Measurements from ENCODE around the gene SOBP.

The SOBP gene

DNA sequence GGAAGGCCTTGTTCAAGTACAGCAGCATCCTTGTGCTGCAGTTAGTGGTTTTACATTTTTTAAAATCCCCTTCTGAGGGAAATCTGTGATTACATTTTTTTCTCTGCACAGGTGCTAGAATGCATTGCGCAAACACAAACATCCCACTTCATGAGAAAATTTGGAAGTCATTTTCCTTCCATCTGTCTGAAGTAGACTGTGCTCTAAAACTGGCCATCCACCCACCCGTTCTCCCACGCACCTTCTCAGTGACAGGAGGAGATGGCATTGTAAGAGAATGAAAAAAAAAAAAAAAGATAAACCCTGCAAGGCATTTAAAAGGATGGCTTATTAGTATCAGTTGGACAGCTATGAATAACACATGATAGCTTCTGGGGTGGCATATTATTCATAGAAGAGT is 65.0 kb downstream of the SOBP start:
- no peak for TF ChIP-seq ZFX (IDR thresholded peaks at IDR 0.05; ENCODE audit: borderline replicate concordance)
- TF ChIP-seq, protein P1, sequence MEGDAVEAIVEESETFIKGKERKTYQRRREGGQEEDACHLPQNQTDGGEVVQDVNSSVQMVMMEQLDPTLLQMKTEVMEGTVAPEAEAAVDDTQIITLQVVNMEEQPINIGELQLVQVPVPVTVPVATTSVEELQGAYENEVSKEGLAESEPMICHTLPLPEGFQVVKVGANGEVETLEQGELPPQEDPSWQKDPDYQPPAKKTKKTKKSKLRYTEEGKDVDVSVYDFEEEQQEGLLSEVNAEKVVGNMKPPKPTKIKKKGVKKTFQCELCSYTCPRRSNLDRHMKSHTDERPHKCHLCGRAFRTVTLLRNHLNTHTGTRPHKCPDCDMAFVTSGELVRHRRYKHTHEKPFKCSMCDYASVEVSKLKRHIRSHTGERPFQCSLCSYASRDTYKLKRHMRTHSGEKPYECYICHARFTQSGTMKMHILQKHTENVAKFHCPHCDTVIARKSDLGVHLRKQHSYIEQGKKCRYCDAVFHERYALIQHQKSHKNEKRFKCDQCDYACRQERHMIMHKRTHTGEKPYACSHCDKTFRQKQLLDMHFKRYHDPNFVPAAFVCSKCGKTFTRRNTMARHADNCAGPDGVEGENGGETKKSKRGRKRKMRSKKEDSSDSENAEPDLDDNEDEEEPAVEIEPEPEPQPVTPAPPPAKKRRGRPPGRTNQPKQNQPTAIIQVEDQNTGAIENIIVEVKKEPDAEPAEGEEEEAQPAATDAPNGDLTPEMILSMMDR (IDR thresholded peaks at IDR 0.05), result no peak
- no peak overlapping the region for H3K27ac ChIP-seq

DNA sequence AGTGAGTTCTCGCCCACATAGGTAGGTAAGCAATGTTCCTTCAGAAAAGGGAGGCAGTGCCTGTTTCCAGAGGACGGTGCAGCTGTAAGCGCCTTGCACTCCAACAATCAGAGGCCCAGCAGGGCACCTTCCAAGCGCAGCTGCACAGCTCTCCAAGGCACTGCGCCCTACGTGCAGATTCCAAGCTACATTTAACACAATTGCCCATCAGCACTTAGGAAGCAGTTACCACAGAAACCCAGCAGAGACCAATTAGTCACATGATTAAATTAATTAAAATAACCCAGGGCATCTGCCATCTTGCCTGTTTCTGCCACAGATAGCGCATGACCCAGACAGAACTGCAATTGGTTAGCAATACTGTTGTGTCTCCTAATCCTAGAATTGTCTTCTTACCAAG is 65.5 kb downstream of the SOBP start:
- no peak overlapping the region for H3K27ac ChIP-seq
- TF ChIP-seq, protein P1 (IDR thresholded peaks at IDR 0.05), result no peak
- TF ChIP-seq ZFX (IDR thresholded peaks at IDR 0.05; ENCODE audit: borderline replicate concordance), result no peak

DNA sequence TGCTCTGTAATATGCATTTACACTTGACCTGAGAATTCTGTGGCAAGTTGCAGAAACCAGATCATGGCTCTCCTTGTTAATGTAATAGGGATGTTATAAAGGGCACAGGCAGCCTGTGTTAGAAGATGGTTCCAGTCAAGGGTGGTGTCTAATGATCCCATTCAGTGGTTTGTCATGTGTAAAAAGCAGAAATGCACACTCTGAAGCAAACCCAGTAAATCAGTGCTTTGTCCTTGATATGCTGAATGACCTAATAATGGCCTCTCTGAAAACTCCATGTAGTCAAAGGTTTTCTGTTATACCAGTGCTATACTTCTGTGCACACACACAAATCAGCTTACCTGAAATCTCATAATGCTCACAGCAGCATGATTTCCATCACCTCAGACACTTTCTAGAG is 66.2 kb downstream of the SOBP start:
- TF ChIP-seq, protein P1 (IDR thresholded peaks at IDR 0.05), result no peak
- TF ChIP-seq ZFX (IDR thresholded peaks at IDR 0.05; ENCODE audit: borderline replicate concordance), result no peak
- no peak overlapping the region for H3K27ac ChIP-seq

DNA sequence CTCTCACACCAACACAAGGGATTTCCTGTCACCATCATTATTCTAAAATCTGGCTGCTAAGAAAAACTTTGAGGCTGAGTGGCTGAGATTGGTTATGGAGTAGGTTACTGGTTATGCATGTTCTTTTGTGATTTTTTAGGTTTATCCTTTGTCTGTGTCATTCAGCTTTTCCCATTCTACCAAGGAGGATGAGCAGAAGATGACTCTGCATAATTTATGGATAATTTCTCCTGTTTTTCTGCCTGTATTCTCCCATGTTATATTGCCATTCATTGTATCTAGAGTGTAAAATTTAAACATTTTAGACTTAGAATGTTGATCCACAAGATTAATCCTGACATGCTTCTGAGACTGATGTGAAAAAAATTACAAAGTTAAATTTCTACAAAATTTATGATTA is 67.8 kb downstream of the SOBP start:
- no peak overlapping the region for H3K27ac ChIP-seq
- TF ChIP-seq, protein P1 (IDR thresholded peaks at IDR 0.05), result no peak
- TF ChIP-seq ZFX (IDR thresholded peaks at IDR 0.05; ENCODE audit: borderline replicate concordance), result no peak

DNA sequence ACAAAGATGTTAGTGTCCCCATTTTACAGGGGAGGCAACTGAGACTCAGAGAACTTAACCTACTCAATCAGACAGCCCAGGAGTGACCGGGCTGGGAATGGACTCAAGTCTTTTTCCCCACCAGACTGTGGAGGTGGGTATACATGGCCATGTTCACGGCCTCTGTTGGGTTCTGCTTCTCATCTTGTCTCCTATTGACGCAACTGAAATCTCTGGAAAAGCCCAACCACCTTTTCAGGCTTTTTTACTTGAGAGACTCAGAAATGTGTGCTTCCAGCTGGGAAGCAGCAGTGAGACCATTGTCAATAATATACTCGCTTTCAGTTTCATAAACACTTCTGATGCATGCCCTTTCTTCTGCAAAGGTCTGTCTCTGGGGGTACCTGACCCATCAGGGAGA is 70.7 kb downstream of the SOBP start:
- no peak for TF ChIP-seq ZFX (IDR thresholded peaks at IDR 0.05; ENCODE audit: borderline replicate concordance)
- TF ChIP-seq, protein P1 (IDR thresholded peaks at IDR 0.05), result no peak
- no peak overlapping the region for H3K27ac ChIP-seq

DNA sequence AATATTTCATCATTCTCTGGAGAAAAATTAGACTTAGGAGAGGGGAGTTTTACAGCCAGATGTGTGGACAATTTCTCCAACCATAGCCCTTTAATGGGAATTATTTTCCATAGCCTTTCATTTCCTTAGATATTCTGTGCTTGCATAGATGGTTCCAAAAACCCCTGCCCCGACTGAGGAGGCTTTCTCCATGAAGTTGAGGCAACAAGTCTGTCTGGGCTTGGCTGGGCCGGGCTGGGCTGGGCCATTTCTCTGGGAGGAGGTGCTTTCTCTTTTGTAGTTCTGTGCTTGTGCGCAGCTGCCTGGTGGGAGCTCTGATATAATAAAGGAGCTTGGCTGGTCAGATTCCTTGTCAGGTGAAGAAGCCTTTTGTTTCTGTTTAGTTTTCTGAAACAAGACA is 71.4 kb downstream of the SOBP start:
- no peak for TF ChIP-seq ZFX (IDR thresholded peaks at IDR 0.05; ENCODE audit: borderline replicate concordance)
- TF ChIP-seq, protein P1 (IDR thresholded peaks at IDR 0.05), result no peak
- no peak overlapping the region for H3K27ac ChIP-seq

DNA sequence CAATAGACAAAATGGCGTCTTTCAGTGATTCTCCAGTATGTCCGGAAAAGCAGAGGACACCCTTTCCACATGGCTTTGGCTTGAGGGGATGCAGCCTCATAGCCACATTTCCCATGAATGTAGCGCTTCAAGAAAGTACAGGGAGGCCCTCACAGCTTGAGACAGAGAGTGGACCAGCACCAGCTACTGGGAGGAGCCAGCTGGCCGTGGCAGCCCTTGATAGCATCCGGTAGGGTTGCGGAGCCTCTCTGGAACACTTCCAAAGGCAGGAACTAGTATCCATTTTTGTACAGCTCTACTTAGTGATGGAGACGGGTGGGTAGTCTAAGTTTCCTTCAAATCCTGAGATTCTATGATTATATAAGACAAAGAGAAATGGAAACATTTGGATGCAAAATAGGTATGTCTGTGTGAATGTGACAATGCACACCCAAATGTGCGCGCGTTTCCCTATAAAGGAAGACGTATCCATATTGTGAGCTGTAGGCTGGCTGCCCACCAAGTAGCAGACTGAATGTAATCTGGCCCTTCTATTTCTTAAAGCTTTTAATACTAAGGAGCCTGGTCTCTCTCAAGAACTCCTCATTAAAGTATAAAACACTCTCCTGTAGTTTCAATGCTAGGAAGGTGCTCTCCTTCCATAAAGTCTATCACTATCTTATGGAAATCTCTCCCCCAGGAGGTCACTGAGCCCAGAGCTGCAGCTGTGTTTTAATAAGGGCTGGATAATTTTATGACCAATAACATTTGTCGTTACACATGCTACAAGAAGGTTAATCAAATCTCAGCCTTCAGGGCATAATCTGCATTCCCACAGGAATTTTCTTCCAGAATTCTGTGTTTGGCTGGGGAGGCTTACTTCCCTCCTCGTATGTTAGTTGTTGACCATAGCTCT is 74.0 kb downstream of the SOBP start:
- TF ChIP-seq ZFX (IDR thresholded peaks at IDR 0.05; ENCODE audit: borderline replicate concordance), result no peak
- TF ChIP-seq, protein P1 (IDR thresholded peaks at IDR 0.05), result no peak

More for the DNA sequence above, 74.0 kb downstream of the SOBP start:
- no peak overlapping the region for H3K27ac ChIP-seq

All from 22Rv1 (cell line).